CD4-positive, alpha-beta T cell treated with Interferon alpha-2 for 1 hour (primary cell): ENCODE results near the gene KIF22.
"Not testable (repeated sequence)": the region's sequence is repeated elsewhere in the genome, so short reads cannot be mapped to it uniquely, and the experiment has no call there.

ENCODE experiments used
- DNase-seq, 2 donors: peaks; one replicate each; pipeline ENCODE4 v3.0.0-alpha.2; 2020 to 2022

The KIF22 gene

GRCh38 chr16:29767062-29767461 is 23.5 kb upstream of the KIF22 start:
- DNase-seq = no peak

GRCh38 chr16:29769507-29769906 is 21.0 kb upstream of the KIF22 start:
- no peak for DNase-seq

DNA sequence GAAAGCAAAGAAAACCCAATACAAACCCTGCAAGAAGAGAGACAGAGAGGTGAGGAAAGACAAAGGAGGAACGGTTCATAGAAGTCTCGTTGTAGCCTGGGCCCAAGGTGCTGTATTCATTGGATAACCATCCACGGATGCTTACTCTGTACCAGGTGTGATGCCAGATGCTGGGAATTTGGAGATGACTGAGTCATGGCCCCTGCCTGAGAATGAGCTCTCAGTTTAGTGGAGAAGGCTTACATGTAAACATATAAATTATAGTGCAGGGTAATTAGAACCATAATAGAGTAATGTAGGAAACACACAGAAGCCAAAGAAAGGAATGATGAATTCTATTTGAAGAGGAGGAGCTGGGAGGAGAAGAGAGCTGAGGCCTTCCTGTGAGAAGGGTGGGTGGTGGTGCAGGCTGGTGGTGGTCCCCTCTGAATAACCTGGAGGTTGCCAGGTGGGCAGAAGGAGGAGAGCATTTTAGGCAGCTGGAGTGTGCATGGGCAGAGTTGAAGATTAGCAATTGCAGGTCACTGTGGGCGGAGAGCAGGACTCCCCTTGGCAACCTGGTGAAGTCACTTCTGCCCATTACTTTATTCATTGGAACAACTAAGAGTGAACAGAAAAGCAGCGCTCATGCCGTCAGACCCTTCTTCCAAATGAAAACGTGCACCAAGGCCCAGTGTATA is 20.2 kb upstream of the KIF22 start:
- no peak for DNase-seq

- DNase-seq = not testable (repeated sequence)
These were observed 18.2 kb upstream of the KIF22 start for GRCh38 chr16:29772330-29772729.

DNA sequence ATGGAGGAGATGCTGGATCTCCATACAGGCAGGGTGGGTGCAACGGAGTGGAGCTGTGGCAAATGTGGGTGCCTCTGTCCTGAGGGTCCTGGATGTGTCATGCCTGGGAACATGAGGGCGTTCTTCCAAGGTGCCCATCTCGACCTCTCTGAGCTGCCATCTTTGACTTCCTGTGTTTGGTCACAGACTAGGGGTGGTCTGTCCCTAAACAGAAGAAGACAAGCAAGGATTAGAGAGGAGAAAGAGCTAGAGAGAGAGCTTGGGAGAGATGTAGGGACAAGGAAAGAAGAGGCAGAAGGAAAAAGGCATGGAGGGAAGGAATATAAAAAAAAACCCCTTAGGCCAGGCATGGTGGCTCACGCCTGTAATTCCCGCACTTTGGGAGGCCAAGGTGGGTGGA is 15.8 kb upstream of the KIF22 start:
- DNase-seq = no peak

DNA sequence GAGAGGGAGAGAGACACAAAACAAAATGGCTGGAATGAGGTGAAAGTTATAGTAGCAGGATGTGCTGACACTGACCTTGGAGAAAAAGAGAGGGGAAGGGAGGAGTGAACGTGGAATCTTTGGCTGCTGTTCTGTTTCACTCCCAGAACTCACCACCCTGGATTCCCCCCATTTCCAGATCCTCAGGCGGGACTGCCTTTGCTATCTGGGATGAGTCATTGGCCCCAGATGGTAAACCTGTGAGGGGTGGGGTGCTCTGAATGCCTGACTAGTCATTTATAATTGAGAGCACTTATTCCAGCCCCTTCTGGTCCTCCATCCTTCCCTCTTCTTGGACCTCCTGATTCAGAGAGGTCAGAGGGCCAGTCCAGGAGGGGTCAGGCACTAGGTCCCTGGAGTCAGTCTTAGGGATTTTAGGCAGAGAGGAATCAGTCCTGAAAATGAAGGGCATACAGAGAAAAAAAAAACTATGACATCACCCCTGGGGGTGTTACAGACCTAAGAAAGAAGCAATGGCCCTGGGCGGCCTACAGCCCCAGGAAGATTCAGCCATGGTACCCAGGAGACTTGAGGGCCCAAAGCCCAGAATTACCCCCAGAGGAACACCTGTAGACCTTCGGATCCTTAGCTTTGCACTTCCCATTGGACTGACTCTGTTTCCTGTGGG is 14.7 kb upstream of the KIF22 start:
- DNase-seq = no peak

GRCh38 chr16:29777576-29778350 is 12.8 kb upstream of the KIF22 start, which contains the start of gene ZG16:
TSS of gene ZG16 (plus strand) at chr16:29778256. CDS start at chr16:29779267, 1,011 bp downstream.
- DNase-seq = no peak

- no peak for DNase-seq
These were observed 11.1 kb upstream of the KIF22 start for GRCh38 chr16:29779474-29779873.

DNA sequence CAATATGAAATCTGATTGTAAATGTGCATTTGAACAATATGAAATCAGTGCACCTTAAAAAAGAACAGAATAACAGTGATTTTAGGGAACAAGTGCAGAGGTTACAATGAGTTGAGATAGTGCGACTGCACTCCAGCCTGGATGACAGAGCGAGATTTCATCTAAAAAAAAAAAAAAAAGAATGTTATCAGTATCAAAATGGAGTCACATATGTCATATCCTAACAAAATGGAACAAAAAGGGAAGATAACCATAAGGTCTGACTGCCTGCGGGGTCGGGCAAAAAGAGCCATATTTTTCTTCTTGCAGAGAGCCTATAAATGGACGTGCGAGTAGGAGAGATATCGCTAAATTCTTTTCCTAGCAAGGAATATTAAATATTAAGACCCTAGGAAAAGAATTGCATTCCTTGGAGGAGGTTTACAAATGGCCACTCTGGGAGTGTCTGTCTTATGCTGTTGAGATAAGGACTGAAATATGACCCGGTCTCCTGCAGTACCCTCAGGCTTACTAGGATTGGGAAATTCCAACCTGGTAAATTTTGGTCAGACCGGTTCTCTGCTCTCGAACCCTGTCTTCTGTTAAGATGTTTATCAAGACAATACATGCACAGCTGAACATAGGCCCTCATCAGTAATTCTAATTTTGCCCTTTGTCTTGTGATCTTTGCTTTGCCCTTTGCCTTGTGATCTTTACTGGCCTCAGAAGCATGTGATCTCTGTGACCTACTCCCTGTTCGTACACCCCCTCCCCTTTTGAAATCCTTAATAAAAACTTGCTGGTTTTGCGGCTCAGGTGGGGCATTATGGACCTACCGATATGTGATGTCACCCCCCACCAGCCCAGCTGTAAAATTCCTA is 7.2 kb upstream of the KIF22 start:
- not testable (repeated sequence) for DNase-seq

DNA sequence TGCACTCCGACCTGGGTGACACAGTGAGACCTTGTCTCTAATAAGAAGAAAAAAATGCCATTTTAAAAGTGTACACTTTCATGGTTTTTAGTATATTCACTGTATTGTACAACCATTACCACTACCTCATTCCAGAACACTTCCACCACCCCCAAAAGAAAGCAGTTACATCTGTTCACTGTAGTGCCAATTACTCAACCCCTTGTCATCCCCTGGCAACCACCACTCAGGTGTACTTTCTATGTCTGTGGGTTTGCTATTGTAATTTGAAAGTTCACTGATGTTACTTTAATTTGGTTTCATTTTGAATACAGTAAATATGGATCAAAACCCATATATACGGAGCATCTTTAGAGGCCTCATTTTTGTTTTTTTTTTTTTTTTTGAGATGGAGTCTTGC is 6.4 kb upstream of the KIF22 start:
- peak in 1 of 2 donors; percentile 17 for DNase-seq

DNA sequence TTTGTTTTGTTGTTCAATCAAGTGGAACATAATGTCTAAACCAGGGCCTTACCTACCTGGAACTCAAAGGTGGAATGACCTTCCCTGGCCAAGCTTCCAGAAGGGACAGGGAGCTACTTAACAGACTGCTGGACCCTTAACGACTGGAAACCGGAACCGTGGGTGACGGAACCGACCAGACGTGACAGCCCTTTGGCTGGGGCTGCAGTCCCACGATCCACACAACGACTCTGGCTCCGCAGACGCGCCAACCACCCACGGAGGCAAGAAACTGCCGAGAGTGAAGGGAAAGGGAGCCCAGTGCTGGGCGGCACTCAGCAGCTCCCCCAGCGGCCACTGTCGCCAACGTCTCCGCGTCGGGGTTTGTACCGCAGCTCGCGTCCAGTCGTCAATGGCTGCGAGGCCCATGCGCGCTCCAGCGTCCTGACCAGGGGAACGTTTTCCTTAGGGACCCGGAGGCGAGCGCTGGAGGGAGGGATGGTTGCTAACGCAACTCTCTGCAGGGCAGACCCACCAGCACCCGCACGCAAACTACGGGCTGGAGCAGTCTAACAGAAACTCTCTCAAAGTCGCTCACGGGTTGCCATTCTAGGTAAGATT is 5.5 kb upstream of the KIF22 start:
- peak; percentile 77 to 83 for DNase-seq

GRCh38 chr16:29787155-29787554 is 3.4 kb upstream of the KIF22 start:
- not testable (repeated sequence) for DNase-seq

- DNase-seq = no peak
These were observed 772 bp upstream of the KIF22 start for GRCh38 chr16:29789775-29790182.

- DNase-seq = peak in 1 of 2 donors; percentile 36
These were observed 646 bp downstream of the KIF22 start for GRCh38 chr16:29790949-29791844.

DNA sequence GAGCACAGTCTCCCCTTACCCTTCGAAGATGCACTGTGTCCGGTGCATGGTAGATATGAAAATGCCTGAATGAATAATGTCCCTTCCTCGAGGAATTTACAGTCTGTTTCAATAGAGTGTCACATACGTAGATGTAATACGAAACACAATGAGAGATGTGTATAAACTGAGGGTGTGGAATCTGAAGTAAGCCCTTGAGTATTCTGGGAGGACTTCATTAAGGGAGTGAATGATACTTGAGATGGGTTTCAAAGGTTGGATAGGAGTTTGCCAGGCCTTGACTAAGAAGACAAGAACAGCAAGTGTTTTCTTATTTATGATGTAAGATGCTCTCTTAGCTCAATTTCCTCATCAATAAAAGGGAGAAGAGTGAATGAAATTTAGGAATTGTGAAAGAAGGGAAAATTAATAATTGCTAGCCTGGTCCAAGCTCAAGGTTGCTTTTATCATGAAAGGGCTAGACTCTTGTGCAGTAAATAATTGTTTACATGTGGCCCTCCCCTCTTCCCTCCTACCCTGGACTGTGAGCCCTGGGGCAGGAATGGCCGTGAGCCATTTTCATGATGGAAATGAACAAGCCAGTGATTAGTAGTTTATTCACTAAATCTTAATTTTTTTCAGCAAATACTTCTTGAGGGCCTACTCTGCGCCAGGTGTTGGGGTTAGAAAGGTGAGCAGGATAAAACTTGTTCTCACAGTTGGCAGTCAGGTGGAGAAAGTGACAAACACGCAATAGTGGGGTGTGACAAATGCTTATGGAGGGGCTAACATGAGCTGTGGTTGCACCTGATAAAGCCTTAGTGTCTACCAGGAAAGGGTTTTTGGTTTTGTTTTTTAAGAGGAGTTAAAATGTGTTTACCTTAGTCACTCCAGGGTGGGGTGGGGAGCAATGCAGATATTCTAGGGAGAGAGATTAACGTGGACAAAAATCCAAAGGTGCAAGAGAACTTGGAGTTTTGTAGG is 1.6 kb downstream of the KIF22 start:
- peak in 1 of 2 donors; percentile 23 for DNase-seq

DNA sequence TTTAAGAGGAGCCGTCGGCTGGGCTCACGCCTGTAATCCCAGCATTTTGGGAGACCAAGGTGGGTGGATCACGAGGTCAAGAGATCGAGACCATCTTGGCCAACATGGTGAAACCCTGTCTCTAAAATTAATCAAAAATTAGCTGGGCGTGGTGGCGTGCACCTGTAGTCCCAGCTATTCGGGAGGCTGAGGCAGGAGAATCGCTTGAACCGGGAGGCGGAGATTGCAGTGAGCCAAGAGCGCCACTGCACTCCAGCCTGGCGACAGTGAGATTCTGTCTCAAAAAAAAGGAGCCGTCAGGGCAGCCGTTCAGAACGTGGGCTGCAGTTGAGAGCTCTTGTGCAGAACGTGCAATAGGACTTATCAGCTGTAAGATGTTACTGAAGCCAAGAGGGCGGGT is 2.6 kb downstream of the KIF22 start:
- not testable (repeated sequence) for DNase-seq

- DNase-seq = no peak
These were observed 3.7 kb downstream of the KIF22 start for GRCh38 chr16:29794231-29794710.

- no peak for DNase-seq
These were observed 11.9 kb downstream of the KIF22 start for GRCh38 chr16:29802416-29802935.

DNA sequence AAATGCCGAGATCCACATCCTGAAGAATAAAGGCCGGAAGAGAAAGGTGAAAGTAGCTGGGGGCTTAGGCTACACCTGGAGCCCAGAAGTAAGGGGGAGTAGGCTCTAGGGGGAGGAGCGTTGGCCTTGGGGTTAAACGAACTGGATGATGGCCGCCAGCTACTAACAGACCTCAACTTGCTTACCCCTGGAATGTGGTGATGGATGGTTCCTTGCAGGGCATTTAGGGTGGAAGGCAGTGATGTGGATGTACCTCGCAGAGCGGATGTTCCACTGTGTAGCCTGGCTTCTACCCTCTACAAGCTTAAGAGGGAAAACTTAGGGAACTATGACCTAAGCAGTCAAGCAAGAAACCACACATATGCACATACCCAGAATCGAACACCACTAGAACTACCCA is 13.5 kb downstream of the KIF22 start:
- no peak for DNase-seq
